CD4-positive, alpha-beta T cell treated with Interleukin-6 at 100 ng/mL for 8 hours (primary cell): Measurements from ENCODE around the gene ERVFRD-1.
"Not testable (repeated sequence)": the region's sequence is repeated elsewhere in the genome, so short reads cannot be mapped to it uniquely, and the experiment has no call there.

Source experiments
- DNase-seq: peaks from one replicate; pipeline ENCODE4 v3.0.0-alpha.2; 2020; ENCODE audit warnings: mixed read lengths, low spot score

ERVFRD-1 gene

DNA sequence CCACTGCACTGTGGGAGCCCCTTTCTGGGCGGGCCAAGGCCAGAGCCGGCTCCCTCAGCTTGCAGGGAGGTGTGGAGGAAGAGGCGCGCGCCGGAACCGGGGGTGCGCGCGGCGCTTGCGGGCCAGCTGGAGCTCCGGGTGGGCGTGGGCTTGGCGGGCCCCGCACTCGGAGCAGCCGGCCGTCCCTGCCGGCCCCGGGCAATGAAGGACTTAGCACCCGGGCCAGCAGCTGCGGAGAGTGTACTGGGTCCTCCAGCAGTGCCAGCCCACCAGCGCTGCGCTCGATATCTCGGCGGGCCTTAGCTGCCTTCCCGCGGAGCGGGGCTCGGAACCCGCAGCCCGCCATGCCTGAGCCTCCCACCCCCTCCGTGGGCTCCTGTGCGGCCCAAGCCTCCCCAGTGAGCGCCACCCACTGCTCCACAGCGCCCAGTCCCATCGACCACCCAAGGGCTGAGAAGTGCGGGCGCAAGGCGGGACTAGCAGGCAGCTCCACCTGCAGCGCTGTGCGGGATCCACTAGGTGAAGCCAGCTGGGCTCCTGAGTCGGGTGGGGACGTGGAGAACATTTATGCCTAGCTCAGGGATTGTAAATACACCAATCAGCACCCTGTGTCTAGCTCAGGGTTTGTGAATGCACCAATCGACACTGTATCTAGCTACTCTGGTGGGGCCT is 24.2 kb downstream of the ERVFRD-1 start:
- not testable (repeated sequence) for DNase-seq

DNA sequence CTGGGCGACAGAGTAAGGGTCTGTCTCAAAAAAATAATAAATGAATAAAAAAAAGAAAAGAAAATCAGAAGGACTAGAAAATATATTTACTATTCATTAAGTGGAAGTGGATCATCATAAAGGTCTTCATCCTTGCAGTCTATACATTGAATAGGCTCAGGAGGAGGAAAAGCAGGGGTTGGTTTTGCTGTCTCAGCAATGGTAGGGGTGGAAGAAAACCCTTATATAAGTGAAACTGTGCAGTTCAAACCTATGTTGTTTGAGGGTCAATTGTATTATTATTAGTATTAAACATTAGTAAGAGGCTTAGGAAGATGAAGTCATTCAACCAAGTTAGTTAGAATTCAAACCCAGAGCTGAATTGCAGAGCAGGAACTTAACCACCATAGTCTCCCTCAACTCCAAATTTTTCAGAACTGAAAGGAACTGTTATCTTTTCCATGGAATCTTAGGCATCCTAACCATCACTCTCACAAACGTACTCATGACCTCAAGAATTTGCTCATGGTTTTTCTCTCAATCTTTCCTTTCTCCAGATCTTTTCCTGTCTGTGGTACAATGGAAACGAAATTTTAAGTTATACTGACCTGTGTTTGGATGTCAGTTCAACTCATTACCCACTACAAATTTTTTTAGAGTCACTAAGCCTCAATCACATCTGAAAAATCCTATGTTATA is 25.6 kb downstream of the ERVFRD-1 start:
- no peak for DNase-seq

DNA sequence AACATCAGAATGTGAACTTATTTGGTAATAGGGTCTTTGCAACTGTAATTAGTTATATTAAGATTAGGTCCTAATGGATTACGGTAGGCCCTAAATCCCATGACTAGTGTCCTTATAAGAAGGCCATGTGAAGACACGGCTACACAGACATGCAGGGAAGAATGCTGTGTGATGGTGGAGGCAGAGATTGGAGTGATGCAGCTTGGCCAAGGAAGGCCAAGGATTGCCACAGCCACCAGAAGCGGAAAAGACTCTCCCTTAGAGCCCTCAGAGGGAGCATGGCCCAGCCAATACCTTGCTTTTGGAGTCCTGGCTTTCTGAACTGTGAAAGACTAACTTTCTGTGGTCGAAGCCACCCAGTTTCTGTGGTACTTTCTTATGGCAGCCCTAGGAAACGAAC is 27.6 kb downstream of the ERVFRD-1 start:
- DNase-seq: no peak

DNA sequence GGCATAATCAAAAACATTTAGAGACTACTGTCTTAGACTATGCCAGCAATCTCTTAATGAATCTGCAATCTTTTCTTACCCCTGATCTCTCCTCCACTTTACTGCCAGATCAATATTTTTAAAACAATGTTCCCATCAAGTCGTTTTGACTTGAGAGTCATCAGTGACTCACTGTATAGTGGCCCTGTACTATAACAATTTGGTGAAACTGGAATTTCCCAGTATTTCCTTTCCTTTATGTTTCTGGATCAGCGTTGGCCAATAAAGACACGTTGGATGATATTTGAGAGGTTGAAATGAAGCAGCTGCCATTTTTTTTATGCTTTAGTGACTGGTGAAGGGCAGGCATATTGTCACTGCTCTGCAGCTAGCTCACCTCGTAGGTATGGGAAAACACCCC is 28.0 kb downstream of the ERVFRD-1 start:
- no peak for DNase-seq

DNA sequence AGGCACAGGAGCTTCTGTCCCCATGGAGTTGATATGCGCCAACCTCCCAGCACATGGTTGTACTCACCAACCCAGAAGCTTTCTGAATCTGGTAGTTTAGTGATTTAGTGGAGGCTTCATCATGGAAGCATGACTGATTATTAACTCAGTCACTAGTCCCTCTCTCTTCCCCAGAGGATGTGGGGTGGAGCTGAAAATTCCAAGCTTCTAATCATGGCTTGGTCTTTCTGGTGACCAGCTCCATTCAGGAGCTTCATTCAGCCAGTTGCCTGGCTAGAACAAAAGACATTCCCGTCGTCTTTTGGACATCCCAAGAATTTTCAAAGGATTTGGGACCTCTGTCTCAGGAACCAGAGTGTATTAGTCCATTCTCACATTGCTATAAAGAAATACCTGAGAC is 31.2 kb downstream of the ERVFRD-1 start:
- DNase-seq: no peak

DNA sequence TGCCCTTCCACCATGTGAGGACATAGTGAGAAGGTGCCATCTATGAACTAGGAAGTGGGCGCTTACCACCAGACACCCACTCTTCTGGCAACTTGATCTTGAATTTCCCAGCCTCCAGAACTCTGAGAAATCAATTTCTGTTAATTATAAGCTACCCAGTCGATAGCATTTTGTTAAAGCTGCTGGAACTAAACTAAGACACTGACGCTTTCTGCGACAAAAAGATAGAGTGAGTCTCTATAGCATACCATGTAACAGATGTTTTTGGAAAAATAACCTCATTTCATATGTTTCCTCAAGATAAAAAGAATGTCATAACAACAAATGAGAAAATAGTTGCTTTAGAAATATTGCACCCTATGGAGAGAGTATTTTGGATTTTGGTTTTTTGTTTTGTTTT is 33.3 kb downstream of the ERVFRD-1 start:
- no peak for DNase-seq

DNA sequence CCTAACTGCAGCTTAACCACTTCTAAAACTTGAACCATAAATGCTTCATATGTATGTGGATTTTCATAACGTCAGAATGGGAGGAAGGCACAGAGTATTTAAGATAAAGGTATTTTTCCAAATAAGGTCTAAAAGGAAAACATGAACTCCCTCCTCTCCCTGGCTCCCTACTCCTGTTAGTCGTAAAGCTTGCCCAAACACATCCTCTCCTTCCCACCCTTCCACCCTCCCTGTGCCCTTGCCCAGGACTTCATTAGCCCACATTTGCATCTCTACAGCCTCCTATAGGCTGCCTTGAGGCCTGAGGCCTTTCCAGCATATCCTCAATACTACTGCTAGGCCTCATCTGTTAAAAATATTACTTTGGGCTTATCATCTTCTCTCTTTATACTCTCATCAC is 35.0 kb downstream of the ERVFRD-1 start:
- no peak for DNase-seq

DNA sequence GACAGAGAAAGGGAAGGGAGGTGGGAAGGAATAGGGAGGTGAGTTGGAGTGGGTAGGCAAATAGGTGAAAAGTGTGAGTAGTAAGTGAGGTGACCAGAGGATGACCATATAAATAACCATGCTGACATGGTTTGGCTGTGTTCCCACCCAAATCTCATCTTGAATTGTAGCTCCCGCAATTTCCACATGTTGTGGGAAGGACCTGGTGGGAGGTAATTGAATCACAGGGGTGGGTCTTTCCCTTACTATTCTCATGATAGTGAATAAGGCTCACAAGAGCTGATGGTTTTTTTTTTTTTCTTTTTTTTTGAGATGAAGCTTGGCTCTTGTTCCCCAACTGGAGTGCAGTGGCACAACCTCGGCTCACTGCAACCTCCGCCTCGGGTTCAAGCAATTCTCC is 39.4 kb downstream of the ERVFRD-1 start:
- no peak for DNase-seq

DNA sequence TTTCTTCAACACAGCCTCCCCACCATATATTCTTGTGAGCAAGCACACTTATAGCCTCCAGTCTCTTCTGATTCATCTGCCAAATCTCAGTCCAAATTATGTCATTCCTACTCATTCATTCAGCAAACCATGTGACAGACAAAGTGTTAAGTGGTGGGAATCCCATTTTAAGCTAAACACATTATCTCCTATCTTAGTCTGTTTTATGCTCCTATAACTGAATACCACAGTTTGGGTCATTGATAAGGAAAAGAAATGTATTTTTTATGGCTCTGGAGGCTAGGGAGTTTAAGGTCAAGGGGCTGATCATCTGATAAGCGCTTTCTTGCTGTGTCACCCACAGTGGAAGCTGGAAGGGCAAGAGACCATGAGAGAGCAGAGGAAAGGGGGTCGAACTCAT is 41.8 kb downstream of the ERVFRD-1 start:
- no peak for DNase-seq

DNA sequence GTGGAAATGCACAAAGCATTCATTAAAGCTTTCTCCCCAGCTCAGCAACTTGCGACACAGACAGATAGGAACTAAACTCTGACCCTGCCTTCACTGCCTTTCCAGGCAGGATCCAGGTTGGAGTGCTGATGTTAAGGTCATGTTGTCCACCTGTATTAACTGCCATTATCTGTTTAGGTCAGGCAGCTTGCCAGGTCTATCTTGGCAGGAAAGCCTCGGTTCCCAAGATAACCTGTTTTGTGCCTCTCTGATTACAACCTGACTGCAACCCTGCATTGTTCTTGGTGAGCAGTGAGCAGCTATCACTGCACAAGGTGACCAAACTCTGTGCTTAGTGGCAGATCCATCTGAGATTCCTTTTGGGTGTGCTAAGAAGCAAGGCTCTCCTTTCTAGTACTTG is 44.2 kb downstream of the ERVFRD-1 start:
- no peak for DNase-seq

DNA sequence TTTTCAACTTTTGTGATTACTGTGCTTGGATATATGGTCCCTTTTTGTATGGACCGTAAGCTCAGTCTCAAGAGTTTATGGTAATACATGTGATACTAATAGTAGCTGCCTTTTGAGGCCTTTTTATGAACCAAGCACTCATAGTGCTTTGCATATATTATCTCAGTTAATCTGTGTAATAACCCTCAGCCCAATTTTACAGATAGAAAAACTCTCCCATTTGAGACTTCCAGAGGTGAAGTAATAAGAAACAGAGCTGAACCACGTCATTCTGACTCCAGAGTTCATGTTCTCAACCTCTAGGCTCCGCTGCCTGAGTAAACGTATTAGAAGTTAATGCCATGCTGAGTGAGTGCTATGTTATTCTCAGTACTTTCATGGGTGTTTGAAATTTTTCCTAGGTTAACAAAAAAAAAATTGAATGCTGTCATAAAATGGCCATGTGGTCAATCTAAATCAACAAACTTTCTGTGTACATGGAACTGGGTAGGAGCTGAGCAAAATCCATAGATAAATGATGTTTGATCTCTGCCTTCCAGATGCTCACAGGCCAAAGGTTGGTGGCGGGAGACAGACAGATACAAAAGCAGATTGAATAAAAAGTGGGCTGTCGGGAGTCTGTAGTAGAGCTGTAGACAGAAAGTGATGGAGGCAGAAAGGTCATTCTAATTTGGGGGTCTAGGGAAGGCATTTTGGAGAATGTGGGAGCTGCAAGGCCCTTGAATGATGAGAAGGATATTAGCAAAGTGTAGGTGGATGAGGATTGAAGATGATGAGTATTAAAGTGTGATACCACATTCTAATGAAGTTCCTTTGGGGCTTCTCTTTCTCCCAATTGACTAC is 44.8 kb downstream of the ERVFRD-1 start:
- DNase-seq: no peak

DNA sequence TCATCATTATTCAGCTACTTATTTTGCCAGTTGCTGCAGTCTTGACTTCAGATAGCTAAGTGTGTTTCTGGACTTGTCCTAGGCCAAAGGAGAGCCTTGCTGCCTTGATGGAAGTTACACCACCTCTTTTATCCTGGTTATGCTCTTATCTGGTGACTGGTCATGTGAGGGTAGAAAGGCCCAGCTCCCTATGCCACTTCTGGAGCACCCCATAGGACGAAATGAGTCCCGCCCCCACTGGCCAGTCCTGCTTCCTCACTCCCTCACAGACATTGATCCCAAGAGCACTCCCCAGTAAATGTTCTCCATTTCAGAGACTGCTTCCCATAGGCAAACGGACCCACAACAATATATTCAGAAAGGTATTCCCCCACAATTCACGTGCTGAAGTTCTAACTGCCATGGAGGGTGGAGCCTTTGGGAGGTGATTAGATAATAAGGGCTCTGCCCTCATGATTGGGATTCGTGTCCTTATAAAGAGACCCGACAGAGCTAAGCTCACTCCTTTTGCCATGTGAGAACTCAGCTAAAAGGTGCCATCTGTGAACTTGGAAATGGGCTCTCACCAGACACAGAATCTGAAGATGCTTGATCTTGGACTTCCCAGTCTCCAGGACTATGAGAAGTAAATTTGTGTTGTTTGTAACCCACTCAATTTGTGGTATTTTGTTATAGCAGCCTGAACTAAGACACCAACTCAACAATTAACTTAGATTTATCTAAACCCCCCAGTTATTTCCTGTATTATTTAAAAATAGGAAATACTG is 45.9 kb downstream of the ERVFRD-1 start:
- DNase-seq: no peak

DNA sequence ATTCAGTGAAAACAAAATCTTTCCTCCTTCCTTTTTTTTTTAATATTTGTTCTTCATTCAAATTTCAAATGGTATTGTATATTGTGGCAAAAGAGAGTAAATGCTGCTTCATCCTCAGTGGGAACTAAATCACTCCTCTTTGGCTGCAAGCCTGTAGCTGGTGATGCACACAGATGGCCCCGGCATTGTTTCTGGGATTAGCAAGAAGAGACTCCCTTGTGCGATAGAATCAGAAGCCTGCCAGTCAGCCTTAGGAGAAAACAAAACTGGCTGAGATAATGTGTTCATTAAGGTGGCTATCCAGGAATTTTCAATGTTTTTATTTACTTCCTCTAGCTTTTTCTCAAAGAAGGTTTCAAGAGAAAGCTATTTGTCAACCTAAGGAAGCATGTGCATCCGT is 46.7 kb downstream of the ERVFRD-1 start:
- DNase-seq: no peak

DNA sequence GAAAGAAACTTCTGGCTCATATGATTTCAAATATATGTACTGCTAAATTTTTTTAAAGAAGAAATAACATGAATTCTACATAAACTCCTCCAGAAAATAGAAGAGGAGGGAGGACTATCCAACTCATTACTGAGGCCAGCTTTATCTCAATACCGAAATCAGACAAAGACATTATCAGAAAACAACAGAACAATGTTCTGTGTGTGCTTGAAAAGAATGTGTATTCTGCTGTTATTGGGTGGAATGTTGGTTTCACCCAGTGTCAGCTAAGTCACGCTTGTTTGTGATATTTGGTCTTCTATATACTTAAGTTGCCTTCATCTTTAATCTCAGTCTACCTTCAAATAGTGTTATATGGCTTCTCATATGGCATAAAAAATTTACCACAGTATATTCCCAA is 48.8 kb downstream of the ERVFRD-1 start:
- no peak for DNase-seq

DNA sequence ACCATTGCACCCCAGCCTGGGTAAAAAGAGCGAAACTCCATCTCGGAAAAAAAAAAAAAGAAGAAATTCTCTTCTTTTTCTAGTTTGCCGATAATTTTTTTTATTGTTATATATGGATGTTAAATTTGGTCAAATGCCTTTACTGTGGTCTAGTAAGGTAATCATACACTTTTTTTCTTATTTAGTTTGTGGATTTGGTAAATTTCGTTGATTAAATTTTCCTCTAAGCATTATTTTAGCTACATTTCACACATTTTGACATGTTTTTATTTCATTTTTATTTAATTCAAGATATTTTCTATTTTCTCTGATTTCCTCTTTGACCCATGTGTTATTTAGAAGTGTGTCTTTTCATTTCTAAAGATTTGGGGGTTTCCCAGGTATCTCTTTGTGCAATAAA is 49.4 kb downstream of the ERVFRD-1 start:
- DNase-seq: no peak

DNA sequence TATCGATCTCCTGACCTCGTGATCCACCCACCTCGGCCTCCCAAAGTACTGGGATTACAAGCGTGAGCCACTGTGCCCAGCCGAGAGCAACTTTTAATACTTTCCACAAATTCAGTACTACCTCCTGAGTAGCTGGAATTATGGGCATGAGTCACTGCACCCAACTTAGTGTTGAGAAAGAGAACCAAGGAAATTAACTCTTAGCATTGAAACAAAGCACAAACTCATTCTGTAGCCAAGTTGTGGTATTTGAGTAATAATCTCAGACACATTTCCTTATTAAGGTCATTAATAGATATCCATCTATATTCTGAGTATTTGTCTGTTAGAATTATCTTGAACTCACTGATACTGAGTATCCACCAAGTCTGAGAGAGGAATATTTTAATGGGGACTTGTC is 53.1 kb downstream of the ERVFRD-1 start:
- no peak for DNase-seq

DNA sequence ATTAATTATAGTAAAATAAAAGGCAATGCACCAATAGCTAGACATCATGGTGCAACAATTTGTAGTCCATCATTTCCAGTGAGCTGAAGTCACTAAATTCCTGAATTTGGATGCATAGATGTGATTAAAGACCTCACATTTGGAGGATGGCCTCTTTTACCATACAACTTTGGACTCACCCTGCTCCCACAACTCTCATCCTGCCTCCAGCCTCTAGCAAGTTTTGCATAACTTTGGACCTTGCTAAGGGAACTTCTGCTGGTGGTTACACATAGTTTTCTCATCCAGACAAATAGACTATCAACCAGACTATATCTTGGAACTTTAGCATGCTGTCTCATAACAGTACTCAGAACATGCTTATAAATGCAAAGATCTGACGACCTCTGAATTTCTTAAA is 54.7 kb downstream of the ERVFRD-1 start:
- DNase-seq: no peak

DNA sequence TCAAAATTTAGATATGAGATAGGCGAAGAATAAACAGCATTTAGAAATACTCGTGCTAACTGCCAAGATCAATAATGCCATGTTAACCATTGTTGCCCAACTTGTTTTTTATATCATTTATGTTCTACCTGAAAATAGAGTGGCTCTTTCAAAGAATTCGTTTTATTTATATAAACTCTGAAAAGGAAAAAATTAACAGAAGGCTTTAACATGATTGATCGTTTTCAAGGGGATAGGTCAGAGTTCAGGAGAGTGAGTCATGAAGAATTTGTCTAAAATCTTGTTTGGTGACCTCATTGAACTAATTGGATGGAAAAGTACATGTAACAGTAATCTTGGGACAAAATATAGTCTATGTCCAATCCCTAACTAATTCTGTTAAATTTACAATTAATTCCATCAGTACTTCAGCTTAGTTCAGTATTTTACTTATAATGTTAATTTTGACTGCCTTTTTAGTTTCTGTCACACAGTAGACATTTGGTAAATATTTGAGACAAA is 56.3 kb downstream of the ERVFRD-1 start:
- DNase-seq: no peak

DNA sequence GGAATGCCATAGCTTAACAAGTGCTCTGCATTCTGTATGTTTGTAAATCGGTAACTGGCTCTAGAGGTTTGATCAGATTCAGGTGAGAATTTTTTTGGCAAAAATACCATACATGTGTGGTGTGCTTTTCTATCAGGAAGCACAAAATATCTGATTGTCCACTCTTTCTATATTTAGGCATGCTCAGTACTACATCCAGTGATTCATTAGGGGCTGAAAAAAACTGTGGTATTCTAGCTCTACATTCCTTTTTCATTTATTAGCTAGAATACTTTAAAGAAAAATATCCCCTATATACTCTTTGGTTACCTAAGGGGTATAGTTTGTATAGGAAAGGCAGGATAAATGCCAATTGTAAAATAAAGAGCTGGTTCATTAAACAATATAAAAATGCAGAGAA is 56.8 kb downstream of the ERVFRD-1 start:
- no peak for DNase-seq

DNA sequence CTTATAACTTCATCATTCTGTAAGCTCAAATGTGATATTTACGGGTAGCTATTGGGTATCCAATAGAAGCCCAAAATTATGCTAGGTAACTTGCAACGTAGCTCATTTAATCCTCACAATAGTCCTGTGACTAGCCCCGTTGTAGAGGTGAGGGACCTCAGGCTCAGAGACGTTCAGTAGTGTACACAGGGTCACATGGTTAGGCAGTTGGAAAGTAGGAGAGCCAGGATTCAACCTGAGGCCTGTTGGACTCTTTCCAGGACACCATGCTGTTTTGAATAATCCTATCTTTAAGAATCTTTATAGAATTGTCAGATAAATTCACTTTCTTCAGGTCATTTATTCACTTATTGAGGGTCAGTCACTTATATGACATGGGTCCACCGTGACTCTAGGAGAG is 58.2 kb downstream of the ERVFRD-1 start:
- DNase-seq: no peak
